HCT116 (cell line): ENCODE results near the gene BCL11A. TPM values are rescaled to one million over a fixed set of nuclear protein-coding genes. Genes with fewer than 3 reads are reported as not detected.

Source experiments
- ATAC-seq: fragments of 200-7000 bp; cut with Tn5 transposase; 2 replicates; pipeline ENCODE4 v1.9.1; 2020; ENCODE audit warnings: mild to moderate bottlenecking, moderate library complexity
- BruUV-seq: library from RNA; stranded (reverse); fragments of 400-500 nt; replicated peaks from 2 replicates; lab custom pipeline; 2021; lab: Mats Ljungman, UMichigan
- CTCF ChIA-PET: fragments of 300-600 bp; sonication (Branson Sonifier 250); formaldehyde crosslinking; loops from one replicate; lab custom pipeline; 2021; ENCODE audit warnings: antibody characterized with exemption; lab: Charles Lee
- POLR2A ChIA-PET: fragments of 300-600, 350-600 bp; sonication (Branson Sonifier 250); formaldehyde crosslinking; loops from one replicate; lab custom pipeline; 2021; ENCODE audit warnings: antibody characterized with exemption; lab: Charles Lee
- RAD21 ChIA-PET, 2 experiments: fragments of 300-600 bp; sonication (Branson Sonifier 250); formaldehyde crosslinking; loops; one replicate each; lab custom pipeline; 2023; ENCODE audit warnings: low total read pairs in 2 of 2; ENCODE audit not compliant: uncharacterized antibody in 2 of 2, unreplicated experiment in 2 of 2, low non-redundant PET in 1 of 2; lab: Charles Lee
- DNase-seq: peaks from one replicate; pipeline ENCODE4 v3.0.0-alpha.2; 2010; ENCODE audit warnings: low read depth, low spot score
- H2AFZ ChIP-seq: fragments of 200-600 bp; shearing (Covaris generic), sonication (generic); 2 replicates; pipeline ENCODE4 v1.6.1; 2017; ENCODE audit warnings: low read depth, mixed run types, mixed read lengths, antibody characterized with exemption, low read length; ENCODE audit not compliant: poor library complexity, severe bottlenecking
- H3K27ac ChIP-seq: 2 replicates; pipeline ENCODE4 v1.5.1; 2012; ENCODE audit warnings: low read depth, low read length
- H3K27me3 ChIP-seq: fragments of 200-600 bp; sonication (generic); 2 replicates; pipeline ENCODE4 v1.6.1; 2016; ENCODE audit warnings: mixed run types, low read length, mixed read lengths; ENCODE audit not compliant: insufficient read depth
- H3K36me3 ChIP-seq, 2 experiments: fragments of 200-500 bp in 1 of 2; fragments of 200-600 bp in 1 of 2; sonication (Bioruptor generic) in 1 of 2; sonication (generic) in 1 of 2; 2 replicates each; pipeline versions ENCODE4 v1.5.1 to v1.6.1; 2014 to 2016; ENCODE audit warnings: low read length in 2 of 2, inconsistent platforms in 1 of 2, mixed read lengths in 1 of 2, mixed run types in 1 of 2; ENCODE audit not compliant: insufficient read depth in 2 of 2, control insufficient read depth in 1 of 2
- H3K4me1 ChIP-seq, 2 experiments: fragments of 200-600 bp in 1 of 2; sonication (generic) in 1 of 2; 2 replicates each; pipeline versions ENCODE4 v1.5.1 to v1.6.1; 2012 to 2017; ENCODE audit warnings: low read length in 2 of 2, inconsistent platforms in 1 of 2, mild to moderate bottlenecking in 1 of 2, mixed read lengths in 1 of 2, mixed run types in 1 of 2, moderate library complexity in 1 of 2; ENCODE audit not compliant: insufficient read depth in 2 of 2, control insufficient read depth in 1 of 2
- H3K4me2 ChIP-seq: fragments of 200-600 bp; sonication (generic); 2 replicates; pipeline ENCODE4 v1.6.1; 2017; ENCODE audit warnings: mixed run types, low read length, mixed read lengths
- H3K4me3 ChIP-seq, 2 experiments: fragments of 200-600 bp in 1 of 2; sonication (generic) in 1 of 2; replicated peaks in 1 of 2; 2 replicates each; pipeline ENCODE4 v1.5.1; 2011 to 2016; ENCODE audit warnings: low read length in 2 of 2, control low read depth in 1 of 2, low read depth in 1 of 2, mild to moderate bottlenecking in 1 of 2, mixed read lengths in 1 of 2, mixed run types in 1 of 2
- H3K79me2 ChIP-seq: fragments of 200-600 bp; sonication (generic); 2 replicates; pipeline ENCODE4 v1.6.1; 2017; ENCODE audit warnings: mild to moderate bottlenecking, mixed run types, low read length, moderate library complexity, mixed read lengths; ENCODE audit not compliant: insufficient read depth
- H3K9ac ChIP-seq: fragments of 200-600 bp; sonication (generic); 2 replicates; pipeline ENCODE4 v1.6.1; 2016; ENCODE audit warnings: low read length, mixed read lengths
- H3K9me2 ChIP-seq: fragments of 200-600 bp; sonication (generic), shearing (Covaris generic); 2 replicates; pipeline ENCODE4 v1.6.1; 2017; ENCODE audit warnings: mixed run types, mild to moderate bottlenecking, moderate library complexity; ENCODE audit not compliant: insufficient read depth
- H3K9me3 ChIP-seq, 2 experiments: fragments of 200-500 bp in 1 of 2; fragments of 200-600 bp in 1 of 2; sonication (Bioruptor generic) in 1 of 2; sonication (generic) in 1 of 2; 2 replicates each; pipeline ENCODE4 v1.6.1; 2014 to 2017; ENCODE audit warnings: low read length in 2 of 2, mixed read lengths in 2 of 2, inconsistent platforms in 1 of 2, low read depth in 1 of 2, mild to moderate bottlenecking in 1 of 2, mixed run types in 1 of 2, moderate library complexity in 1 of 2; ENCODE audit not compliant: control insufficient read depth in 1 of 2, insufficient read depth in 1 of 2
- H4K20me1 ChIP-seq: fragments of 200-600 bp; sonication (generic), shearing (Covaris generic); 2 replicates; pipeline ENCODE4 v1.6.1; 2017; ENCODE audit warnings: mixed run types, mild to moderate bottlenecking, moderate library complexity; ENCODE audit not compliant: insufficient read depth
- ATF3 ChIP-seq: IDR thresholded peaks from 2 replicates; pipeline ENCODE4 v1.6.1; 2012
- CBX3 ChIP-seq: IDR thresholded peaks from 2 replicates; pipeline ENCODE4 v1.6.1; 2012; ENCODE audit warnings: low read depth
- CEBPB ChIP-seq: IDR thresholded peaks from 2 replicates; pipeline ENCODE4 v1.6.1; 2012; ENCODE audit warnings: low read depth
- EGR1 ChIP-seq: IDR thresholded peaks from 2 replicates; pipeline ENCODE4 v1.6.1; 2012; ENCODE audit warnings: low read depth
- EZH2 ChIP-seq: fragments of 200-600 bp; sonication (generic); IDR thresholded peaks from 2 replicates; pipeline ENCODE4 v1.6.1; 2017; ENCODE audit warnings: antibody characterized with exemption, mixed run types
- FOSL1 ChIP-seq: IDR thresholded peaks from 2 replicates; pipeline ENCODE4 v1.6.1; 2012; ENCODE audit warnings: low read depth
- JUND ChIP-seq: IDR thresholded peaks from 2 replicates; pipeline ENCODE4 v1.6.1; 2012
- MAX ChIP-seq: IDR thresholded peaks from 2 replicates; pipeline ENCODE4 v1.6.1; 2012
- POLR2A ChIP-seq: IDR thresholded peaks from 2 replicates; pipeline ENCODE4 v1.7.0; 2011; ENCODE audit warnings: borderline replicate concordance; ENCODE audit not compliant: insufficient read depth, insufficient read length; ENCODE audit errors: extremely low read depth
- POLR2AphosphoS5 ChIP-seq: IDR thresholded peaks from 2 replicates; pipeline ENCODE4 v1.6.1; 2011; ENCODE audit warnings: mild to moderate bottlenecking, low read depth, low read length, moderate library complexity
- RAD21 ChIP-seq: IDR thresholded peaks from 2 replicates; pipeline ENCODE4 v1.6.1; 2012; ENCODE audit warnings: low read depth, mild to moderate bottlenecking
- SIN3A ChIP-seq: IDR thresholded peaks from 2 replicates; pipeline ENCODE4 v1.6.1; 2012; ENCODE audit warnings: low read depth
- SP1 ChIP-seq: IDR thresholded peaks from 2 replicates; pipeline ENCODE4 v1.6.1; 2012; ENCODE audit warnings: low read depth
- TCF7L2 ChIP-seq: IDR thresholded peaks from 2 replicates; pipeline ENCODE4 v1.7.0; 2011; ENCODE audit warnings: borderline replicate concordance, inconsistent platforms; ENCODE audit not compliant: insufficient read depth, insufficient read length; ENCODE audit errors: extremely low read depth
- YY1 ChIP-seq: IDR thresholded peaks from 2 replicates; pipeline ENCODE4 v1.6.1; 2011; ENCODE audit warnings: low read length, low read depth, moderate library complexity, mild to moderate bottlenecking; ENCODE audit not compliant: insufficient replicate concordance; ENCODE audit errors: extremely low read depth
- ZFX ChIP-seq: fragments of 450-650 bp; IDR thresholded peaks from 2 replicates; pipeline ENCODE4 v1.6.1; 2017
- ZNF274 ChIP-seq: fragments of 200-500 bp; sonication (Bioruptor generic); IDR thresholded peaks from 2 replicates; pipeline ENCODE4 v1.6.1; 2014; ENCODE audit warnings: mild to moderate bottlenecking, low read depth, low read length, inconsistent platforms
- intact Hi-C: fragments of 100-400 bp; cut with micrococcal nuclease; formaldehyde crosslinking; loops from 2 replicates; pipeline ENCODE4 v1.10.0; 2022
- total RNA-seq: library from RNA; stranded (reverse); gene quantifications from one replicate; pipeline ENCODE4 v1.2.1, GENCODE V29; 2021; ENCODE audit not compliant: unreplicated experiment

The BCL11A gene
- total RNA-seq, 1 experiment from 2014 or later, result 0.71 TPM

GRCh38 chr2:60490848-60491247 is 62.6 kb downstream of the BCL11A start:
- no peak overlapping the region for H3K4me2 ChIP-seq
- ChIA-PET RAD21 (no interaction called here), CTCF (no interaction called here), POLR2A (no interaction called here)
- no peaks in the 10 kb centered on the region for H4K20me1 ChIP-seq
- no peaks in the 10 kb centered on the region for H3K9me2 ChIP-seq
- H3K9ac ChIP-seq, result no peak overlapping the region
- no peaks in the 10 kb centered on the region for H3K36me3 ChIP-seq
- H3K4me1 ChIP-seq, result no peaks in the 10 kb centered on the region
- H3K4me3 ChIP-seq, result no peak overlapping the region
- H3K79me2 ChIP-seq, result no peaks in the 10 kb centered on the region
- intact Hi-C loops, result no loop called here
- TF ChIP-seq SIN3A, result no peak
- no peak for TF ChIP-seq ZNF274
- no peak for TF ChIP-seq POLR2A
- no peak for TF ChIP-seq MAX
- no peak for TF ChIP-seq TCF7L2
- TF ChIP-seq FOSL1, result no peak
- no peak for TF ChIP-seq EZH2
- no peak for TF ChIP-seq CBX3
- no peak for TF ChIP-seq CEBPB
- no peak for TF ChIP-seq SP1
- TF ChIP-seq ATF3, result no peak
- no peak for TF ChIP-seq YY1
- TF ChIP-seq EGR1, result no peak
- no peak for TF ChIP-seq JUND
- TF ChIP-seq ZFX, result no peak
- no peak for TF ChIP-seq POLR2AphosphoS5
- TF ChIP-seq RAD21, result no peak
- TF ChIP-seq, all 23 proteins: peak for 0
- Histone ChIP-seq H3K9me3 (no peaks in the 10 kb centered on the region), H3K27me3 (peaks cover 37% of the 10 kb centered on the region), H2AFZ (no peak overlapping the region), H3K27ac (no peak overlapping the region)
- ATAC-seq (no peak), DNase-seq (no peak)
- BruUV-seq, result no TSS peak
